Measurements from ENCODE around the gene RIC8B.

The RIC8B gene

DNA sequence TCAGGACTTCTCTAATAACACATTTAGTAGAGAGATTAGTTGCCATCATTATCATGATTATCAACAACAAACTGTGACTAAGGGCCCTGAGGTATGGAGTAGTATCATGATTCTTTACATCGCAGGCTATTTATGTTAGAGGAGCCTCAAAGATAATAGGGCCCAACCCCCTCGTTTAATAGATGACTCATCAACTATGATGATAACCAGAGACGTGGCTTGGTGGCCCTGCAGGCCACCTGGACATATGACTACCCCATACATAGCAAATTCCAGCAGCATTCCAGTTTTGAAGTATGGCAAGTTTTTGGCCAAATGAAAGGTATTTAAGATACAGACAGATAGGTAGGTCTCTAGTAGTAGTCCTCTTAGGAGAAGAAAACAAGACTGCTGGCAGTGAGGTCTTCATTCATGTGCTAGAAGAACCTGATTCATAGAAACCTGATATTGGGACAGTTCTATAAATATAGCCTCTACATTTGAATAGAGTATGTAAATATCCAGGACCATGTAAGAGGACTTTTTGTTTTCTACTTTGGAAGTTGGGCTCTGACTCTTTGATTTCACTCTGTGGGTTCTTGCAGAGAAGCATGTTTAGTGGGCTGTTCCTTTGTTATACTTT lies 5.6 kb downstream of the RIC8B start:
- H3K9me3 Mint-ChIP-seq, result no peaks in the 10 kb centered on the region
- H3K36me3 Mint-ChIP-seq (ENCODE audit: low read depth), result peaks cover 32% of the 10 kb centered on the region
- DNase-seq, result no peak
- H3K27ac Mint-ChIP-seq, result no peak overlapping the region
- no peak overlapping the region for H3K4me3 Mint-ChIP-seq
- H3K4me1 Mint-ChIP-seq, result peaks cover 19% of the 10 kb centered on the region
- no peaks in the 10 kb centered on the region for H3K27me3 Mint-ChIP-seq (ENCODE audit: low read depth, poor library complexity)
- TF ChIP-seq, protein P1, sequence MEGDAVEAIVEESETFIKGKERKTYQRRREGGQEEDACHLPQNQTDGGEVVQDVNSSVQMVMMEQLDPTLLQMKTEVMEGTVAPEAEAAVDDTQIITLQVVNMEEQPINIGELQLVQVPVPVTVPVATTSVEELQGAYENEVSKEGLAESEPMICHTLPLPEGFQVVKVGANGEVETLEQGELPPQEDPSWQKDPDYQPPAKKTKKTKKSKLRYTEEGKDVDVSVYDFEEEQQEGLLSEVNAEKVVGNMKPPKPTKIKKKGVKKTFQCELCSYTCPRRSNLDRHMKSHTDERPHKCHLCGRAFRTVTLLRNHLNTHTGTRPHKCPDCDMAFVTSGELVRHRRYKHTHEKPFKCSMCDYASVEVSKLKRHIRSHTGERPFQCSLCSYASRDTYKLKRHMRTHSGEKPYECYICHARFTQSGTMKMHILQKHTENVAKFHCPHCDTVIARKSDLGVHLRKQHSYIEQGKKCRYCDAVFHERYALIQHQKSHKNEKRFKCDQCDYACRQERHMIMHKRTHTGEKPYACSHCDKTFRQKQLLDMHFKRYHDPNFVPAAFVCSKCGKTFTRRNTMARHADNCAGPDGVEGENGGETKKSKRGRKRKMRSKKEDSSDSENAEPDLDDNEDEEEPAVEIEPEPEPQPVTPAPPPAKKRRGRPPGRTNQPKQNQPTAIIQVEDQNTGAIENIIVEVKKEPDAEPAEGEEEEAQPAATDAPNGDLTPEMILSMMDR (IDR thresholded peaks at IDR 0.05), result no peak

DNA sequence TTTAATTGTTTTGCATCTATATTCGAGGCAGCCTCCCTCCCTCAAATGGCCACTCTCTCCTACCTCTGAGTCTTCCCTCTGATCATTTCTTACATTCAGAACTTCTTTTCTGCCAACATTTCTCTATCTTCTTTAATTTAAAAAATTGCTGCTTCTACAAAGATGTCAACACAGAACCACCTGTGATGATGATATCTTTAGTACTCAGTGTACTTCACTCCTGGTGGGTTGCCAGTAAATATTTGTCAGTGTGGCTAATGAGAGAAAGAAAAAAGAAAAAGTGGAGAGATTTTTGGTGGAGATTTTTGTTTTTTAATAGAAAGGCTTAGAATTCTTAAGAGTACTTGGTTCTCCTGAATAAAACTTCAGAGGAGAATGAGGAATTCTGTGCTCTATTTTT lies 8.1 kb downstream of the RIC8B start:
- Mint-ChIP-seq H3K27me3 (ENCODE audit: low read depth, poor library complexity) (no peaks in the 10 kb centered on the region), H3K4me1 (peaks cover 3% of the 10 kb centered on the region), H3K36me3 (ENCODE audit: low read depth) (peaks cover 46% of the 10 kb centered on the region), H3K4me3 (no peak overlapping the region), H3K9me3 (peaks cover 9% of the 10 kb centered on the region), H3K27ac (no peak overlapping the region)
- TF ChIP-seq, protein P1 (IDR thresholded peaks at IDR 0.05), result no peak
- no peak for DNase-seq

DNA sequence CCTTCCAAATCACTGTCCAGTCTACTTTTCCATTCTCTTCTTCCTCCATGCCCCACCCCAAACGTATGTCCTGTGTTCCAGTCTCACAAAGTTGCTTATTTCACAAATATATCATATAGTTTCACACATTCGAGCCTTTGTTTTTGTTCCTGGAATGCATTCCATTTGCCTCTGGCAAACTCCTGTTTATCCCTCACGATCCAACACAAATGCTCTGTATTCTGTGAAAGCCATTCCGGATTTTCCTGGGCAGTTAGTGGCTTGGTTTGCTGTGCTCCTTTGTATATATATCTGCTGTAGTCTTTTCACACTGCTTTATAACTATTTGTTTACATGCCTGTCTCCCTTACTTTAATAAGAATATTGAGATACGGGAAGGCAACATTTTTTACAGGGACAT lies 9.0 kb downstream of the RIC8B start:
- H3K4me3 Mint-ChIP-seq, result no peak overlapping the region
- no peak overlapping the region for H3K27ac Mint-ChIP-seq
- H3K27me3 Mint-ChIP-seq (ENCODE audit: low read depth, poor library complexity), result no peaks in the 10 kb centered on the region
- TF ChIP-seq, protein P1 (IDR thresholded peaks at IDR 0.05), result no peak
- no peak for DNase-seq
- H3K4me1 Mint-ChIP-seq, result no peaks in the 10 kb centered on the region
- peaks cover 50% of the 10 kb centered on the region for H3K36me3 Mint-ChIP-seq (ENCODE audit: low read depth)
- peaks cover 15% of the 10 kb centered on the region for H3K9me3 Mint-ChIP-seq

DNA sequence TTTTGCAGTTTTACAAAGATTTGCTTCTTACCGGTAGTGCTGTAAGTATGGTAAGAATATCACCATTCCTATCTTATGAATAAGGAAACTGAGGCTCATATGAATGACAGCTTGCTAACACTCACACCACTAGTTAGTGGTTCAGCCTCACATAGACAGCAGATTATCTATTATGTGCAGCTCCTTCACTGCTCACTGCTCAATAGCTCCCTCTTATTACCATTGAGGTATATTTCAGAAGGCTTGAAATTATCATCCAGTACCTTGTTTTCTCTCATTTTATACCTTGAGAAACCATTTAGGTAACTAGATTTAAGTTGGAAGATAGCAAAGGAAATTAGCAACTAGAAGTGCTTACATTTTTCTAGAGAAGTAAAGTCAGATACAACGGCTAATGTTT lies 15.5 kb downstream of the RIC8B start:
- Mint-ChIP-seq H3K36me3 (ENCODE audit: low read depth) (peaks cover 87% of the 10 kb centered on the region), H3K4me1 (no peaks in the 10 kb centered on the region), H3K27ac (no peak overlapping the region), H3K9me3 (peaks cover 26% of the 10 kb centered on the region), H3K4me3 (no peak overlapping the region), H3K27me3 (ENCODE audit: low read depth, poor library complexity) (peaks cover under 1% of the 10 kb centered on the region)
- TF ChIP-seq, protein P1 (IDR thresholded peaks at IDR 0.05), result no peak
- no peak for DNase-seq

DNA sequence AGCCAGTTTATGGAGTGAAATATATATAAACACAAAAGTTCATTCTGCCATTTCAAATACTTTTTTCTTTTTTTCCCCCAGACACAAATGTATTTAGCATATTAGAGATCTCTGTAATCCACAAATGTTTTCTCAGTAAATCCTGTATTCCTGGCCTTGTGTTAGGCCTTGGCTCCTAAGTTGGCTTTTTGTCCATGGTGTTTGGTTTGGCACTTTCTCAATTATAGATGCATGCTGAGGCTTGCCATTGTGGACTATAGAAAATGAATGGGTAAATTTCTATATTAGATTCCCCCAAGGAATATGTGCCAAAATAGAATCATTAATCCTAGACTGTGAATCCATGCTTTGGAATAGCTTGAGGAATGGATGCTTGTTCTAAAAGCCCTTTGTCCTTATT lies 17.0 kb downstream of the RIC8B start:
- Mint-ChIP-seq H3K4me3 (no peak overlapping the region), H3K4me1 (no peaks in the 10 kb centered on the region), H3K36me3 (ENCODE audit: low read depth) (peaks cover 82% of the 10 kb centered on the region), H3K27ac (no peak overlapping the region), H3K27me3 (ENCODE audit: low read depth, poor library complexity) (peaks cover 3% of the 10 kb centered on the region), H3K9me3 (peaks cover 24% of the 10 kb centered on the region)
- TF ChIP-seq, protein P1 (IDR thresholded peaks at IDR 0.05), result no peak
- DNase-seq, result no peak

DNA sequence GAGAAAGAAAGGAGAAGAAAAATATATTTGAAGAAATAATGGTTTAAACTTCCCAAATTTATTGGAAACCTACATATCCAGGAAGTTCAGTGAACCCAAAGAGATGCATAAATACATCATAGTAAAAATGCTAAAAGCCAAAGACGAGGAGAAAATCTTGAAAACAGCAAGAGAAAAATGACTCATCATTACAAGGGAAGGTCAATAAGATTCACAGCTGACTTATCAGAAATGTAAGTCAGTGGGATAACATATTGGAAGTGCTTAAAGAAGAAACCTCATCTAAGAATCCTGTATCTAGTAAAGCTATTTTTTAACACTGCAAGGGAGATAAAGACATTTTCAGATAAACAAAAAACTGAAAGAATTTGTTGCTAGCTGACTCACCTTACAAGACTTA lies 19.9 kb downstream of the RIC8B start:
- TF ChIP-seq, protein P1 (IDR thresholded peaks at IDR 0.05), result no peak
- H3K36me3 Mint-ChIP-seq (ENCODE audit: low read depth), result peaks cover 62% of the 10 kb centered on the region
- no peak overlapping the region for H3K27ac Mint-ChIP-seq
- no peaks in the 10 kb centered on the region for H3K4me1 Mint-ChIP-seq
- no peak for DNase-seq
- peaks cover 3% of the 10 kb centered on the region for H3K27me3 Mint-ChIP-seq (ENCODE audit: low read depth, poor library complexity)
- H3K4me3 Mint-ChIP-seq, result no peak overlapping the region
- H3K9me3 Mint-ChIP-seq, result peaks cover 4% of the 10 kb centered on the region

Measured in nephron progenitor cell (in vitro differentiated cells).